Progenitor cell of endocrine pancreas (in vitro differentiated cells): ENCODE measurements around the gene ATP10A. TPM values are rescaled to one million over a fixed set of nuclear protein-coding genes. Genes with fewer than 3 reads are reported as not detected.
"Not testable (repeated sequence)": the region's sequence is repeated elsewhere in the genome, so short reads cannot be mapped to it uniquely, and the experiment has no call there.

Experiments
- DNase-seq: peaks from one replicate; pipeline ENCODE4 v3.0.0; 2021; ENCODE audit warnings: low spot score; ENCODE audit not compliant: unreplicated experiment
- H3K27ac Mint-ChIP-seq: 2 replicates; pipeline ENCODE4 v1.8.0; 2021; ENCODE audit warnings: mild to moderate bottlenecking, moderate library complexity, mixed read lengths
- H3K27me3 Mint-ChIP-seq: 2 replicates; pipeline ENCODE4 v1.8.0; 2021; ENCODE audit warnings: mixed read lengths
- H3K36me3 Mint-ChIP-seq: 2 replicates; pipeline ENCODE4 v1.8.0; 2022; ENCODE audit warnings: mixed read lengths; ENCODE audit not compliant: insufficient read depth
- H3K4me1 Mint-ChIP-seq: 2 replicates; pipeline ENCODE4 v1.8.0; 2021; ENCODE audit warnings: low read depth, mixed read lengths
- H3K4me3 Mint-ChIP-seq: 2 replicates; pipeline ENCODE4 v1.8.0; 2021; ENCODE audit warnings: low read depth, mild to moderate bottlenecking, moderate library complexity, mixed read lengths
- H3K9me3 Mint-ChIP-seq: 2 replicates; pipeline ENCODE4 v1.8.0; 2021; ENCODE audit warnings: low read depth, mixed read lengths
- CTCF ChIP-seq: fragments of 200-600 bp; sonication (generic); IDR thresholded peaks from one replicate; pipeline ENCODE4 v1.5.0; 2021; ENCODE audit warnings: antibody characterized with exemption, mild to moderate bottlenecking; ENCODE audit not compliant: unreplicated experiment
- total RNA-seq: library from RNA; stranded (reverse); gene quantifications from 2 replicates; pipeline ENCODE4 v1.2.1, GENCODE V29; 2021

ATP10A gene
- total RNA-seq, 1 donor from 2014 or later, result 0.07 TPM

- peaks cover 5% of the 10 kb centered on the region for H3K4me1 Mint-ChIP-seq
- H3K4me3 Mint-ChIP-seq, result no peak overlapping the region
- no peaks in the 10 kb centered on the region for H3K27me3 Mint-ChIP-seq
- peaks cover 7% of the 10 kb centered on the region for H3K9me3 Mint-ChIP-seq
- H3K36me3 Mint-ChIP-seq, result no peaks in the 10 kb centered on the region
- H3K27ac Mint-ChIP-seq, result peak overlapping the region; percentile 53
- no peak for DNase-seq
- no peak for TF ChIP-seq CTCF
Measured at GRCh38 chr15:25763331-25763751, 99.8 kb downstream of the ATP10A start.

- TF ChIP-seq CTCF, result no peak
- H3K4me1 Mint-ChIP-seq, result peaks cover 5% of the 10 kb centered on the region
- no peaks in the 10 kb centered on the region for H3K36me3 Mint-ChIP-seq
- no peaks in the 10 kb centered on the region for H3K27me3 Mint-ChIP-seq
- no peak overlapping the region for H3K27ac Mint-ChIP-seq
- no peak for DNase-seq
- peaks cover 7% of the 10 kb centered on the region for H3K9me3 Mint-ChIP-seq
- H3K4me3 Mint-ChIP-seq, result no peak overlapping the region
Measured at GRCh38 chr15:25761971-25762662, 101.0 kb downstream of the ATP10A start.

GRCh38 chr15:25759421-25759820 lies 103.7 kb downstream of the ATP10A start:
- H3K27me3 Mint-ChIP-seq, result no peaks in the 10 kb centered on the region
- no peak overlapping the region for H3K27ac Mint-ChIP-seq
- peaks cover 7% of the 10 kb centered on the region for H3K9me3 Mint-ChIP-seq
- TF ChIP-seq CTCF, result no peak
- no peak overlapping the region for H3K4me3 Mint-ChIP-seq
- peaks cover 5% of the 10 kb centered on the region for H3K4me1 Mint-ChIP-seq
- no peaks in the 10 kb centered on the region for H3K36me3 Mint-ChIP-seq
- DNase-seq, result no peak

GRCh38 chr15:25758612-25759011 lies 104.5 kb downstream of the ATP10A start:
- not testable (repeated sequence) for H3K27ac Mint-ChIP-seq, H3K9me3 Mint-ChIP-seq, H3K36me3 Mint-ChIP-seq, H3K4me3 Mint-ChIP-seq, H3K4me1 Mint-ChIP-seq, DNase-seq, H3K27me3 Mint-ChIP-seq

GRCh38 chr15:25743548-25744275 lies 119.4 kb downstream of the ATP10A start:
- Mint-ChIP-seq H3K36me3 (no peaks in the 10 kb centered on the region), H3K4me3 (no peak overlapping the region), H3K27me3 (peaks cover 6% of the 10 kb centered on the region), H3K4me1 (no peaks in the 10 kb centered on the region), H3K9me3 (no peaks in the 10 kb centered on the region), H3K27ac (no peak overlapping the region)
- no peak for DNase-seq
- TF ChIP-seq CTCF, result no peak
